NCI-H187 treated with DMSO at 0.1 percent for 48 hours (cell line): ENCODE data around the gene GLIS2.

ENCODE experiments used
- DNase-seq: peaks from one replicate; lab custom pipeline; 2025; lab: John Stamatoyannopoulos, UW

The GLIS2 gene

DNA sequence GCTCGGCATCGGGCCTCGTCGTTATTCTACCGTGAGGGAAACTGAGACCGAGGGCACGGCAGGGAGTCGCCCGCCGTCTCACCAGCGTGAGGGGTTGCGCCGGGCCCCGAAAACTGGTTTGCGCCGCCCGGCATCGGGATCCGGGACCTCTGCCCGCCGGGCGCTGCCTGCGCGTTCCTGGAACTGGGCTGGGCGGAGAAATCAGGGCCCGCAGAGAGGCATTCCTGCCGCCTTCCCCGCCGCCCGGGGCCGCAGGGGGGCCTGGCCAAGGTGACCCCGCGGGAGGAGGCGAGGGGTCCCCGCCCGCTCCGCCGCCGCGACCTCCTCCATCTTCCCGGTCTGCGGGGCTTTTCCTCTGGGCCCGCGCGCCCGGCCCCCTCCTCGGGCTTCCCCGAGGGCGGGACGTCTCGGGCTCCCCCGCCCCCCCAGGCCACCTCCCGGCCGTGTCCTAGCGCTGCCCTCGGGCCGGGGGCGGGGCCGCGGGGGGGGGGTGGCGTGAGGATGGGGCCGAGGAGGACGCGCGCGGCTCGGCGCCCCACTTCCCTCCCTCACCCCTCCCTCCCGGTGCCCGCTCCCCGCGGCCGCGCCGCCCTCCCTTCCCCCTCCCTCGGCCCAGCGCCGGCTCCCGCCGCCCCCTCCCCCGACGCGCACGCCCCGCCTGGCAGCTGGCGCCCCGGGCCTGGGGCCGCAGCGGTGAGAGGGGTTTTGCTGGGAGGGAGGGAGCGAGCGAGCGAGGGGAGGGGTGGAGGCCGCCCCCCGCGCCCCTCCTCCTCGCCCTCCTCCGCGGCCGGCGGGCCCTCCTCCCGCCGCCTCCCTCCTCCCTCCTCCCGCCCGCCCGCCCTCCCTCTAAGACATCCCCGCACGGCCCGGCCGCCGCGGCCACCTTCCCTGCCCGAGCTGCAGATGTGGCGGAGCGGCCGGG, at the start of gene GLIS2:
Gene GLIS2 (plus strand): TSS at position 882 of the 922 bp plus-strand sequence. CDS start 16,214 bp downstream, outside the sequence.
- no peak for DNase-seq

- DNase-seq, result no peak
Measured at GRCh38 chr16:4266372-4266771, 49.5 kb upstream of the GLIS2 start.

DNA sequence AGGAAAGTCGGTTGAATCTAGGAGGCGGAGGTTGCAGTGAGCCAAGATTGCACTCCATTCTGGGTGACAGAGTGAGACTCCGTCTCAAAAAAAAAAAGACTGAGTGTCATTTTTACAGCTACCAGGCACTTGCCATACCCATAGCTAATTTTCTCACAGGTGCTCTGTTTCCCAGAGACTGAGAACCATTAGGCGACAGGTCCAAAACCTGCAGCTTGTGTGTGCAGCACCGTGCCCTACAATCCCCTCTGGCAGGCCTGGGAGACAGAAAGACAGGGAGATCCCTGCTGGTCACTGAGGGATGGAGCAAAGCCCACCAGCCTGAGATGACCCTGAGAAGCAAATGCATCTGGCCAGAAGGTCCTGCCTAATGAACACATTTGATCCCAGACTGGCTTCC, 45.8 kb upstream of the GLIS2 start:
- DNase-seq, result no peak

GRCh38 chr16:4270595-4270994, 45.3 kb upstream of the GLIS2 start:
- no peak for DNase-seq

DNA sequence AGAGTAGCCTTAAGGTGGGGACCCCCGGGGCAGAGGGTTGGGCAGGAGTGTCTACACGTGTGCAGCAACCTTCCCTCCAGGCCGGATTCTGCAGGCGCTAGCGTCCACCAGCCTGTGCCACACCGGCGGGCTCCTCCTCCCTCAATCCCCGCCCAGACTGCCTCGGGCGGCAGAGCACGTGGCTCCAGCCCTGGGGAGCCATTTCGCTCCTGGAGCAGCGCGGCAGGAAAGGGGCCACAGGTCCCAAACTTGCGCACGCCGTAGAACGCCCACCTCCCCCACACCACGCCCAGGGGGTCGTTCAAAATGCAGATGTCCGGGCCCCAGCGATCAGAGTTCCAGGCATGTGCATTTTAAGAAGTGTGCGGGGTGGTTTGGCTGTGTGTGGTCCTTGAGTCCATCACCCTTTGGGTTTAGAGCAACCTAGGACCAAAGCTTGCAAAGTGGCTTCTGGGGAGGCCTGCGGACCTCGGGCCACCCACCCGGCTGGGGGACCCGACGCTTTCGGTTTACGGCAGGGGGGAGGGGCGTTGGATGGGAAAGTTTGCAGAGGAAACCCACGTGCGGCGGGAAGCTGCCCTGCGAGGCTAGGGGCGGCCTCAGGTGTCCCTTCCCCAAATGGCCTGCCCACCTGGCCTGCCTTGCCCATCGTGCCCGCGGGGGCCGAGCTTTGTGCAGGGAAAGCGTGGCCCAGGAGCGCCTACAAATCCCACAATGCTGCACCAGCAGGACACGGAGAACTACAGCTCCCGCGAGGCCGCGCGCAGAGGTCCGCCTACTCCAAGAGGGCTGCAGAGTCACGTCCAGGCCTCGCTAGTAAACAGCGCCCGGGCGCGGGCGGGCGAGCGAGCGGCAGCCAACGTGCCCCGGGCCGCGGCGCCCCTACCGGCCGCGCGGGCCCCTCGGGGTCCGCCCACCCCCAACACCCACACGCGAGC, 44.4 kb upstream of the GLIS2 start:
- peak; percentile 49 for DNase-seq

GRCh38 chr16:4272114-4272956, 43.5 kb upstream of the GLIS2 start:
- no peak for DNase-seq

DNA sequence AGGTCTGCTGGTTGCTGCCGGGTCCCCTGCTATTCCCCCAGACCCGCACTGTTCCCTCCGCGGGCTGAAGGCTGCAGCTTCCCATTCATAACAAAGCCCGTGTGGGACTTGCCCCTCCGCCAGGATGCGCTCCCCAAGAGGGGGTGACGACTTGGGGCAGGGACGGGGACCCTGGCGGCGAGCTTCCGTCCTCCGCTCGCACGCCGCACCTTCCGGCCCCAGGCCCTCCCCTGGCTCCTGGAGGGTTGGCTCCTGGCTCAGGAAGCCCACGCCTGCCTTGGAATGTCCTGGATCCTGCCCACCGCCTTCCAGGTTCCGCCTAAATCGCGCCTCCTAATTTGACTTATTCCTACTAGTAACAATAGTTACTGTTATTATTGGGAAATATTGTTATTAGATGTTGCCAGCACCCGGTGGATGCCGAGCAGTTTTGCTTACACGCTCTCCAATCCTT, 42.0 kb upstream of the GLIS2 start:
- no peak for DNase-seq

DNA sequence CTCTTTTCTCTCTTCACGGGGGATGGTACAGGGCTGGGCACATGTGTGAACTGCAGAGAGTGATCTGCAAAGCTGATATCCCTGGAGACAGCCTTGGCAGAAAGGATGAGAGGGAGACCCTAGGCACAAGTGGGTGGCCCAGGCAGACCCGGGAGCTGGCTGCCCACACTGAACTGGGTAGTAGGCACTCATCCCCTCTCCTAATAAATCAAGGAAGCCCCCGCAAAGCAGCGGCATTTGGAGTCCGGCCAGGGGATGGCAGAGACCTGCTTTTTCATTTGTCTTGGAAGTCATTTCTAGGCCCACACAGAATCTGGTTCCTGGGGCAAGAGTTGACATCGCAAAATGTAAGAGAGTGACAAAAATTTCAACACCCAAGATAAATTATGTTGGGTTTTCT, 40.0 kb upstream of the GLIS2 start:
- no peak for DNase-seq

DNA sequence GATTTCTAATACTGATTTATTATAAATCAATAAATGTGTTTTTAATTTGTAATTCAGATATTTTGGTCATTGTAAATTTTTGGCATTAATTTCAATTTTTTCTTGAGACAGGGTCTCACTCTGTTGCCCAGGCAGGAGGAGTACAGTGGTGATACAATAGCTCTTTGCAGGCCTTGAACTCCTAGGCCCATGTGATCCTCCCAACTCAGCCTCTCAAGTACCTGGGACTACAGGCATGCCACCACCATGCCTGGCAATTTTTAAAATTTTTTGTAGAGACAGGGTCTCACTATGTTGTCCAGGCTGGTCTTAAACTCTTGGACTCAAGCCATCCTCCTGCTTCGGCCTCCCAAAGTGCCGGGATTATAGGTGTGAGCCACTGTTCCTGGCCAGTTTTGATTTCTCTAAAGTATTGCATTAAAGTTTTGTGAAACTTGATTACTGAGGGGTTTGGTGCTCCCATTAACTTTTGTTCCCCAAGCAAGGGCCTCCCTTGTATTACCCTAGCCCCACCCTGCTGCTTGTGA, 37.8 kb upstream of the GLIS2 start:
- DNase-seq, result no peak

DNA sequence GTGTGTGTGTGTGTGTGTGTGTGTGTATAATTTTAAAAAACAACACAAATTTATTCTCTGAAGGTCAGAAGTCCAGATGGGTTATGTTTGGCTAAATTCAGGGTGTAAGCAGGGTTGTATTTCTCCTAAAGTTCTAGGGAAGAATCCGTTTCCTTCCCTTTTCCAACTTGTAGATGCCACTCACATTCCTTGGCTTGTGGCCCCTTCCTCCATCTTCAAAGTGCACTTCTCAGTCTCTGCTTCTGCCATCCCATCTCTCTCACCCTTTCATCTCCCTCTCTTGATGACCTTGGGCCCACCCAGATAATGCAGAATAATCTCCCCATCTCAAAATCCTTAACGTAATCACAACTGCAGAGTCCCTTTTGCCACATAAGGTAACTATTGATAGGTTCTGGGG, 35.2 kb upstream of the GLIS2 start:
- DNase-seq, result no peak

- no peak for DNase-seq
Measured at GRCh38 chr16:4283441-4283840, 32.4 kb upstream of the GLIS2 start.

GRCh38 chr16:4283939-4284338, 31.9 kb upstream of the GLIS2 start:
- no peak for DNase-seq

GRCh38 chr16:4285167-4285566, 30.7 kb upstream of the GLIS2 start:
- no peak for DNase-seq

GRCh38 chr16:4288148-4288921, 27.5 kb upstream of the GLIS2 start:
- no peak for DNase-seq

- no peak for DNase-seq
Measured at GRCh38 chr16:4290236-4290830, 25.5 kb upstream of the GLIS2 start.

- DNase-seq, result no peak
Measured at GRCh38 chr16:4291699-4292098, 24.2 kb upstream of the GLIS2 start.

DNA sequence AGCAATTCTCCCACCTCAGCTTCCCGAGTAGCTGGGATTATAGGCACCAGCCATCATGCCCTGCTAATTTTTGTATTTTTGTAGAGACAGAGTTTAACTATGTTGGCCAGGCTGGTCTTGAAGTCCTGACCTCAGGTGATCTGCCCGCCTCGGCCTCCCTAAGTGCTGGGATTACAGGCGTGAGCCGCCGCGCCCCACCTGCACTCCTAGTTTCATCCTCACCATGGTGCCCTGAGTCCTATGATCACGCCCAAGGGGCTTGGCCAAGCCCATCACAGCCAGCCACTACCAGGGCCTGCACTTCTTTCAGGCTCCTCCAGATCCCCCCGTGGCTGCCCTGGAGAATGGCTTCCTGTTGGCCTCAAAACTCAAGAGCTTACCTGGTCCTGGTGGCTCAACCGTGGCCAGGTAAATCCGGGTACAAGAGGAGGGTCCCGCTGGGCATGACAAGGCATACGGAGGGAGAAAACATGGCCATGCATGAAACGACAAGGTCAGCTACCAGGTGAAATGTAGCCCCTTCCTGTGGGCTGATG, 22.6 kb upstream of the GLIS2 start:
- DNase-seq, result no peak

- no peak for DNase-seq
Measured at GRCh38 chr16:4293822-4294457, 21.9 kb upstream of the GLIS2 start.

- DNase-seq, result no peak
Measured at GRCh38 chr16:4295581-4295980, 20.3 kb upstream of the GLIS2 start.

DNA sequence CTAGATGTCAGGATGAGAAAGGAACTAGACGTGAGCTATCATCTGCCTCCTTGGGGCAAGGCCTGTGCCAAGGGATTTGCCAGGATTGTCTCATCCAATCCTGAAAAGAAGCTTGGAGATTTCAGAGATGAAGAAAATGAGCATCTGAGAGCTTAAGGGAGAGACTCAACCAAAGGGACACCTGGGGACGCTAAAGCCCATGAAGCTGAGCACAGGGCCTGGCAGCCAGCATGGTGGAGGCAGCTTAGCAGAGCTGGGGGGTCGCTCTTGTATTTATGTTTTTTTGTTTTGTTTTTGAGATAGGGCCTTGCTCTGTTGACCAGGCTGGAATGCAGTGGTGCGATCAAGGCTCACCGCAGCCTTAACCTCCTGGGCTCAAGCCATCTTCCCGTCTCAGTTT, 18.4 kb upstream of the GLIS2 start:
- no peak for DNase-seq
